Measurements from ENCODE around the gene WDFY1. TPM values are rescaled to one million over a fixed set of nuclear protein-coding genes. Genes with fewer than 3 reads are reported as not detected.

Gene WDFY1
- total RNA-seq, 1 experiment from 2014 or later, result 44.7 TPM

GRCh38 chr2:223956300-223956699 lies 11.2 kb upstream of the WDFY1 start:
- TF ChIP-seq POLR2AphosphoS5 (IDR thresholded peaks at IDR 0.05; ENCODE audit: low read depth, low read length) (no peak), SIN3A (IDR thresholded peaks at IDR 0.05; ENCODE audit: low read depth) (no peak), YY1 (IDR thresholded peaks at IDR 0.05; ENCODE audit: extremely low read depth, insufficient replicate concordance, low read depth, low read length) (no peak), FOSL1 (IDR thresholded peaks at IDR 0.05; ENCODE audit: low read depth) (no peak), ATF3 (IDR thresholded peaks at IDR 0.05) (no peak), MAX (IDR thresholded peaks at IDR 0.05) (no peak), CTCF (IDR thresholded peaks at IDR 0.05 in 2 of 3, conservative IDR thresholded peaks at IDR 0.05 in 1 of 3; ENCODE audit: borderline replicate concordance in 1 of 3, insufficient read depth in 1 of 3, low read depth in 2 of 3, low read length in 2 of 3) (no peak), EZH2 (IDR thresholded peaks at IDR 0.05) (no peak), TCF7L2 (IDR thresholded peaks at IDR 0.05; ENCODE audit: borderline replicate concordance, extremely low read depth, insufficient read depth, insufficient read length) (no peak), REST (IDR thresholded peaks at IDR 0.05; ENCODE audit: low read depth) (no peak), EZH2phosphoT487 (IDR thresholded peaks at IDR 0.05; ENCODE audit: borderline replicate concordance) (no peak), JUND (IDR thresholded peaks at IDR 0.05) (no peak), ELF1 (IDR thresholded peaks at IDR 0.05; ENCODE audit: borderline replicate concordance, low read depth) (no peak)
- H2AFZ ChIP-seq (ENCODE audit: low read depth, low read length, poor library complexity, severe bottlenecking), result no peak overlapping the region
- H3K27me3 ChIP-seq (ENCODE audit: insufficient read depth, low read length), result no peaks in the 10 kb centered on the region
- peak overlapping the region; percentile 90 for H3K4me2 ChIP-seq (ENCODE audit: low read length)
- H3K4me3 ChIP-seq (replicated peaks in 1 of 2; ENCODE audit: low read depth in 1 of 2, low read length in 2 of 2), result no peak overlapping the region
- peak overlapping the region; percentile 88; the same call in 1 of the 2 replicates for H3K9ac ChIP-seq (ENCODE audit: low read length)
- DNase-seq (ENCODE audit: low read depth, low spot score), result no peak
- ATAC-seq, result no peak
- H3K9me3 ChIP-seq (ENCODE audit: control insufficient read depth in 1 of 2, insufficient read depth in 1 of 2, low read depth in 1 of 2, low read length in 2 of 2), result no peaks in the 10 kb centered on the region
- no peaks in the 10 kb centered on the region for H3K9me2 ChIP-seq (ENCODE audit: insufficient read depth)
- peaks cover 17% of the 10 kb centered on the region in 2 experiments; a peak in 3 of 4 replicates for H3K36me3 ChIP-seq (ENCODE audit: control insufficient read depth in 1 of 2, insufficient read depth in 2 of 2, low read length in 2 of 2)
- RAD21 ChIA-PET (ENCODE audit: low non-redundant PET in 1 of 2, low total read pairs in 2 of 2, uncharacterized antibody in 2 of 2, unreplicated experiment in 2 of 2), result no interaction called here
- H4K20me1 ChIP-seq (ENCODE audit: insufficient read depth), result no peaks in the 10 kb centered on the region
- intact Hi-C loops (cut with micrococcal nuclease), result no loop called here
- BruUV-seq (replicated peaks), result no TSS peak
- CTCF ChIA-PET, result no interaction called here
- POLR2A ChIA-PET, result no interaction called here
- no peak overlapping the region for H3K27ac ChIP-seq (ENCODE audit: low read depth, low read length)
- peaks cover 15 to 21% of the 10 kb centered on the region in 2 experiments for H3K4me1 ChIP-seq (ENCODE audit: control insufficient read depth in 1 of 2, insufficient read depth in 2 of 2, low read length in 2 of 2)
- H3K79me2 ChIP-seq (ENCODE audit: insufficient read depth, low read length), result peaks cover 41% of the 10 kb centered on the region

Data from HCT116 (cell line).